ENCODE measurements around the gene CAV1.

GRCh38 chr7:116517626-116518025, 7.2 kb upstream of the CAV1 start:
- TF ChIP-seq CTCF (conservative IDR thresholded peaks at IDR 0.05; ENCODE audit: low read depth, low read length) (no peak), SMC3 (IDR thresholded peaks at IDR 0.05; ENCODE audit: low read depth, low read length) (no peak), MXI1 (IDR thresholded peaks at IDR 0.05; ENCODE audit: borderline replicate concordance, low read depth, low read length) (no peak), POLR2A (IDR thresholded peaks at IDR 0.05; ENCODE audit: low read depth, low read length) (no peak), FOS (IDR thresholded peaks at IDR 0.05; ENCODE audit: low read depth, low read length) (no peak), CHD1 (IDR thresholded peaks at IDR 0.05; ENCODE audit: low read depth, low read length) (no peak), RFX5 (IDR thresholded peaks at IDR 0.05; ENCODE audit: low read depth, low read length) (no peak), ELK1 (IDR thresholded peaks at IDR 0.05; ENCODE audit: borderline replicate concordance, low read depth, low read length) (no peak), RAD21 (IDR thresholded peaks at IDR 0.05; ENCODE audit: low read length) (no peak), MAFK (IDR thresholded peaks at IDR 0.05; ENCODE audit: low read depth, low read length) (no peak), CEBPB (IDR thresholded peaks at IDR 0.05; ENCODE audit: low read depth, low read length) (no peak), NFE2L2 (IDR thresholded peaks at IDR 0.05; ENCODE audit: low read depth, low read length) (no peak), RCOR1 (IDR thresholded peaks at IDR 0.05; ENCODE audit: insufficient replicate concordance, low read length) (no peak)
